ENCODE data around the gene FKBP1A. TPM values are rescaled to one million over a fixed set of nuclear protein-coding genes. Genes with fewer than 3 reads are reported as not detected.

FKBP1A gene
- polyA plus RNA-seq, 1 of the 3 experiments (the other 2 are of a cell fraction), result 362 TPM

GRCh38 chr20:1441133-1441532, 48.3 kb upstream of the FKBP1A start:
- H3K4me1 ChIP-seq (ENCODE audit: control insufficient read depth in 1 of 2, insufficient read depth in 2 of 2, low read depth in 1 of 2, low read length in 1 of 2), result no peaks in the 10 kb centered on the region
- peaks cover 30 to 51% of the 10 kb centered on the region in 2 experiments for H3K36me3 ChIP-seq (replicated peaks in 1 of 2; ENCODE audit: control insufficient read depth in 1 of 2, insufficient read depth in 2 of 2, low read length in 1 of 2)
- no peaks in the 10 kb centered on the region for H4K20me1 ChIP-seq (ENCODE audit: insufficient read depth)
- no peaks in the 10 kb centered on the region for H3F3A ChIP-seq (replicated peaks; ENCODE audit: insufficient read depth)
- no peak overlapping the region for H3K4me3 ChIP-seq (ENCODE audit: low read depth in 2 of 2, low read length in 1 of 2)
- ChIA-PET CTCF (interaction anchor here (1.1 to 1.2 kb wide), 2 partner anchors 125 to 333 kb away, joined by 3 read pairs; no protein-coding TSS in a partner anchor), POLR2A (no interaction called here)
- no peak overlapping the region for H3K9ac ChIP-seq
- H3K9me3 ChIP-seq, result no peaks in the 10 kb centered on the region
- no peak overlapping the region for H3K27ac ChIP-seq (ENCODE audit: low read depth in 2 of 2, low read length in 1 of 2)
- H3K79me2 ChIP-seq (ENCODE audit: insufficient read depth), result no peaks in the 10 kb centered on the region
- no peak overlapping the region for H2AFZ ChIP-seq (ENCODE audit: low read depth)
- TF ChIP-seq CHD2 (IDR thresholded peaks at IDR 0.05; ENCODE audit: low read length, partially characterized antibody), result no peak
- TF ChIP-seq SMC3 (IDR thresholded peaks at IDR 0.05; ENCODE audit: low read depth, low read length), result no peak
- TF ChIP-seq, protein P1, sequence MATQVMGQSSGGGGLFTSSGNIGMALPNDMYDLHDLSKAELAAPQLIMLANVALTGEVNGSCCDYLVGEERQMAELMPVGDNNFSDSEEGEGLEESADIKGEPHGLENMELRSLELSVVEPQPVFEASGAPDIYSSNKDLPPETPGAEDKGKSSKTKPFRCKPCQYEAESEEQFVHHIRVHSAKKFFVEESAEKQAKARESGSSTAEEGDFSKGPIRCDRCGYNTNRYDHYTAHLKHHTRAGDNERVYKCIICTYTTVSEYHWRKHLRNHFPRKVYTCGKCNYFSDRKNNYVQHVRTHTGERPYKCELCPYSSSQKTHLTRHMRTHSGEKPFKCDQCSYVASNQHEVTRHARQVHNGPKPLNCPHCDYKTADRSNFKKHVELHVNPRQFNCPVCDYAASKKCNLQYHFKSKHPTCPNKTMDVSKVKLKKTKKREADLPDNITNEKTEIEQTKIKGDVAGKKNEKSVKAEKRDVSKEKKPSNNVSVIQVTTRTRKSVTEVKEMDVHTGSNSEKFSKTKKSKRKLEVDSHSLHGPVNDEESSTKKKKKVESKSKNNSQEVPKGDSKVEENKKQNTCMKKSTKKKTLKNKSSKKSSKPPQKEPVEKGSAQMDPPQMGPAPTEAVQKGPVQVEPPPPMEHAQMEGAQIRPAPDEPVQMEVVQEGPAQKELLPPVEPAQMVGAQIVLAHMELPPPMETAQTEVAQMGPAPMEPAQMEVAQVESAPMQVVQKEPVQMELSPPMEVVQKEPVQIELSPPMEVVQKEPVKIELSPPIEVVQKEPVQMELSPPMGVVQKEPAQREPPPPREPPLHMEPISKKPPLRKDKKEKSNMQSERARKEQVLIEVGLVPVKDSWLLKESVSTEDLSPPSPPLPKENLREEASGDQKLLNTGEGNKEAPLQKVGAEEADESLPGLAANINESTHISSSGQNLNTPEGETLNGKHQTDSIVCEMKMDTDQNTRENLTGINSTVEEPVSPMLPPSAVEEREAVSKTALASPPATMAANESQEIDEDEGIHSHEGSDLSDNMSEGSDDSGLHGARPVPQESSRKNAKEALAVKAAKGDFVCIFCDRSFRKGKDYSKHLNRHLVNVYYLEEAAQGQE (IDR thresholded peaks at IDR 0.05; ENCODE audit: low read depth, low read length), result no peak
- no peak overlapping the region for H3K4me2 ChIP-seq
- 40% methylated on average over 1 of the region's 3 CpGs for WGBS (ENCODE audit: low lambda C conversion rate)
- no peak for DNase-seq
- H3K9me2 ChIP-seq, result no peaks in the 10 kb centered on the region
- H3K27me3 ChIP-seq (ENCODE audit: insufficient read depth), result no peaks in the 10 kb centered on the region

GRCh38 chr20:1440024-1440423, 47.2 kb upstream of the FKBP1A start:
- DNase-seq, result peak; percentile 10
- Histone ChIP-seq H3K9me2 (no peaks in the 10 kb centered on the region), H3K79me2 (ENCODE audit: insufficient read depth) (no peaks in the 10 kb centered on the region), H3K27me3 (ENCODE audit: insufficient read depth) (no peaks in the 10 kb centered on the region), H3K36me3 (replicated peaks in 1 of 2; ENCODE audit: control insufficient read depth in 1 of 2, insufficient read depth in 2 of 2, low read length in 1 of 2) (peaks cover 21 to 39% of the 10 kb centered on the region in 2 experiments), H3K9me3 (no peaks in the 10 kb centered on the region), H3K4me2 (no peak overlapping the region), H3K27ac (ENCODE audit: low read depth in 2 of 2, low read length in 1 of 2) (no peak overlapping the region), H3K9ac (no peak overlapping the region), H4K20me1 (ENCODE audit: insufficient read depth) (no peaks in the 10 kb centered on the region), H3F3A (replicated peaks; ENCODE audit: insufficient read depth) (no peaks in the 10 kb centered on the region), H3K4me1 (ENCODE audit: control insufficient read depth in 1 of 2, insufficient read depth in 2 of 2, low read depth in 1 of 2, low read length in 1 of 2) (no peaks in the 10 kb centered on the region), H3K4me3 (ENCODE audit: low read depth in 2 of 2, low read length in 1 of 2) (no peak overlapping the region), H2AFZ (ENCODE audit: low read depth) (no peak overlapping the region)
- peak; percentile 41 for TF ChIP-seq CTCF (IDR thresholded peaks at IDR 0.05)
- TF ChIP-seq USF2 (IDR thresholded peaks at IDR 0.05; ENCODE audit: borderline replicate concordance, low read depth, low read length), result no peak
- ChIA-PET POLR2A (no interaction called here), CTCF (interaction anchor here (0.9 to 5.5 kb wide), 4 partner anchors 10 to 128 kb away, joined by 3 to 31 read pairs (median 3); no protein-coding TSS in a partner anchor)
- WGBS (ENCODE audit: low lambda C conversion rate), result 86% methylated on average over 6 of the region's 6 CpGs

All from SK-N-SH (cell line).